Ovary (tissue), 9 donors: ENCODE results near the gene ARR3. TPM values are rescaled to one million over a fixed set of nuclear protein-coding genes. Genes with fewer than 3 reads are reported as not detected.

ENCODE experiments used
- DNase-seq, 5 donors: peaks; one replicate each; pipeline ENCODE4 v3.0.0-alpha.2; 2019 to 2020
- H3K27ac ChIP-seq, 2 donors: fragments of 200-600 bp; one replicate each; pipeline versions ENCODE4 v1.5.1 to v1.8.0; 2019 to 2022
- H3K27me3 ChIP-seq: fragments of 200-600 bp; one replicate; pipeline ENCODE4 v1.8.0; 2022
- H3K36me3 ChIP-seq: fragments of 200-600 bp; sonication (generic); one replicate; pipeline ENCODE4 v1.5.1; 2019
- H3K4me1 ChIP-seq: one replicate; pipeline ENCODE4 v1.8.1; 2013; ENCODE audit warnings: mild to moderate bottlenecking, moderate library complexity; ENCODE audit not compliant: insufficient read depth
- H3K4me3 ChIP-seq: fragments of 200-600 bp; sonication (generic); one replicate; pipeline ENCODE4 v1.5.1; 2017
- H3K9me3 ChIP-seq, 2 donors: fragments of 200-600 bp in 1 of 2; sonication (generic) in 1 of 2; one replicate each; pipeline versions ENCODE4 v1.5.1 to v1.8.1; 2013 to 2019; ENCODE audit warnings: mild to moderate bottlenecking in 1 of 2, moderate library complexity in 1 of 2
- CTCF ChIP-seq, 3 donors: fragments of 450-650 bp in 2 of 3; fragments of 200-600 bp in 1 of 3; IDR thresholded peaks; one replicate each; pipeline versions ENCODE4 v1.5.1 to v1.8.0; 2016 to 2022; ENCODE audit warnings: antibody characterized with exemption in 3 of 3, mild to moderate bottlenecking in 1 of 3
- EP300 ChIP-seq: sonication (generic); formaldehyde crosslinking; IDR thresholded peaks from one replicate; pipeline ENCODE4 v1.6.1; 2017; ENCODE audit warnings: antibody characterized with exemption
- POLR2A ChIP-seq: fragments of 450-650 bp; IDR thresholded peaks from one replicate; pipeline ENCODE4 v1.6.1; 2017; ENCODE audit warnings: antibody characterized with exemption, mild to moderate bottlenecking, moderate library complexity
- WGBS, 3 donors: extraction: QIAGEN DNeasy Blood & Tissue Kit in 1 of 3; methylation state at CpG; one replicate each; pipeline versions ENCODE4 v1.1.5 to v1.1.7; 2013 to 2017; 5-methylcytosine and 5-hydroxymethylcytosine counted together
- intact Hi-C, 4 donors: fragments of 100-400 bp; cut with DNase I; formaldehyde crosslinking; loops; one replicate each; pipeline versions ENCODE4 v1.11.0 to v1.15.1; 2022 to 2023
- polyA plus RNA-seq, 2 donors: library from polyadenylated mRNA; stranded (reverse); fragments of 200-250 nt in 1 of 2; fragments of 350-450 nt in 1 of 2; fragmentation: Illumina TruSeq in 1 of 2; extraction: RNeasy Lipid Tissue Mini Kit (QIAGEN cat#74804) in 1 of 2; gene quantifications; one replicate each; pipeline ENCODE4 v1.2.3, GENCODE V29; 2013 to 2014
- small RNA-seq: library from RNA; depleted of rRNA; stranded (forward); fragments of <200 nt; gene quantifications from one replicate; pipeline ENCODE3, GENCODE V24; 2016
- total RNA-seq, 7 donors: library from RNA; depleted of rRNA in 2 of 7; stranded (reverse); fragments of >200 nt in 2 of 7; fragmentation: NEBNext Ultra II Directional in 3 of 7; extraction: Animal tissue kit (Norgen Biotek cat#: 25700) in 3 of 7; gene quantifications; one replicate each; pipeline versions ENCODE4 v1.1.0 to v1.2.4, GENCODE V29; 2016 to 2023
- donor health status: DM: no; HTN: no; CAD: no; lungs with moderate emphysema.
- donor health status: DM: no; HTN: no; CAD: no.
- donor health status: Bipolar disorder and iron deficiency.
- donor health status: DM: yes; HTN: yes; CAD: no.
- donor health status: DM: no; HTN: no; CAD: no.
- donor health status: DM: yes; HTN: yes; CAD: no.

Gene ARR3
- total and polyA plus RNA-seq, 9 donors, result not detected

- no peak for TF ChIP-seq EP300
- TF ChIP-seq CTCF (IDR thresholded peaks at IDR 0.05), result no peak
- TF ChIP-seq POLR2A, result no peak
- intact Hi-C loops, result no loop called here
- Histone ChIP-seq H3K36me3 (no peaks in the 10 kb centered on the region), H3K4me3 (no peak overlapping the region), H3K9me3 (no peaks in the 10 kb centered on the region), H3K4me1 (no peaks in the 10 kb centered on the region), H3K27me3 (no peaks in the 10 kb centered on the region), H3K27ac (no peak overlapping the region)
- no peak for DNase-seq
- 82 to 83% (median 83%) methylated on average over 2 of the region's 2 CpGs for WGBS, 3 donors
These were observed 56.2 kb downstream of the ARR3 start for GRCh38 chrX:70324326-70324725.

- Histone ChIP-seq H3K27ac (no peak overlapping the region), H3K4me3 (no peak overlapping the region), H3K9me3 (no peaks in the 10 kb centered on the region), H3K4me1 (no peaks in the 10 kb centered on the region), H3K27me3 (no peaks in the 10 kb centered on the region), H3K36me3 (no peaks in the 10 kb centered on the region)
- intact Hi-C loops, result no loop called here
- no peak for DNase-seq
- 59 to 78% (median 64%) methylated on average over 1 of the region's 1 CpG for WGBS, 3 donors
- TF ChIP-seq CTCF (IDR thresholded peaks at IDR 0.05) (no peak), EP300 (no peak), POLR2A (no peak)
These were observed 63.0 kb downstream of the ARR3 start for GRCh38 chrX:70331161-70331560.

Small RNAs within 50 kb of the gene (small RNA-seq; reads per million reads assigned to genes)
- gene RNA5SP507, result not detected

Other genes with a start within 250 kb of the ARR3 start
- not detected for gene AWAT2, start 218.4 kb upstream of the ARR3 start, total RNA-seq
- under 1 TPM in 1 of 2 donors, not detected in 1; 0.10 TPM for gene AWAT2, start 218.4 kb upstream of the ARR3 start, polyA plus RNA-seq
- not detected for gene OTUD6A, start 205.9 kb upstream of the ARR3 start, total RNA-seq
- gene OTUD6A, start 205.9 kb upstream of the ARR3 start, polyA plus RNA-seq, result not detected
- 100 to 1,000 TPM in 2 of 7 donors, 10 to 100 TPM in 5; 63.3 to 121 (median 95.7) TPM for gene IGBP1, start 134.9 kb upstream of the ARR3 start, total RNA-seq
- 100 to 1,000 TPM; 142 to 181 TPM for gene IGBP1, start 134.9 kb upstream of the ARR3 start, polyA plus RNA-seq
- not detected for gene DGAT2L6, start 90.9 kb upstream of the ARR3 start, total RNA-seq
- gene DGAT2L6, start 90.9 kb upstream of the ARR3 start, polyA plus RNA-seq, result not detected
- gene AWAT1, start 33.7 kb upstream of the ARR3 start, total RNA-seq, result not detected
- not detected for gene AWAT1, start 33.7 kb upstream of the ARR3 start, polyA plus RNA-seq
- gene P2RY4, start 8.1 kb upstream of the ARR3 start, total RNA-seq, result under 1 TPM in 3 of 7 donors, not detected in 4; 0.45 to 0.57 (median 0.48) TPM
- under 1 TPM in 1 of 2 donors, not detected in 1; 0.10 TPM for gene P2RY4, start 8.1 kb upstream of the ARR3 start, polyA plus RNA-seq
- gene RAB41, start 13.8 kb downstream of the ARR3 start, total RNA-seq, result not detected
- not detected for gene RAB41, start 13.8 kb downstream of the ARR3 start, polyA plus RNA-seq
- gene PDZD11, start 21.6 kb downstream of the ARR3 start, total RNA-seq, result 10 to 100 TPM in 6 of 7 donors, 1 to 10 TPM in 1; 9.4 to 29.5 (median 25.1) TPM
- 10 to 100 TPM; 29.2 to 93.4 TPM for gene PDZD11, start 21.6 kb downstream of the ARR3 start, polyA plus RNA-seq
- gene KIF4A, start 21.8 kb downstream of the ARR3 start, total RNA-seq, result under 1 TPM; 0.10 to 0.57 (median 0.15) TPM
- under 1 TPM; 0.23 to 0.90 TPM for gene KIF4A, start 21.8 kb downstream of the ARR3 start, polyA plus RNA-seq
- gene GDPD2, start 155.0 kb downstream of the ARR3 start, total RNA-seq, result not detected
- gene GDPD2, start 155.0 kb downstream of the ARR3 start, polyA plus RNA-seq, result not detected
- gene DLG3, start 176.5 kb downstream of the ARR3 start, total RNA-seq, result 10 to 100 TPM; 17.2 to 35.7 (median 27.3) TPM
- 10 to 100 TPM; 12.6 to 40.5 TPM for gene DLG3, start 176.5 kb downstream of the ARR3 start, polyA plus RNA-seq